Dermis blood vessel endothelial cell (primary cell): Measurements from ENCODE around the gene KRTAP3-2. TPM values are rescaled to one million over a fixed set of nuclear protein-coding genes. Genes with fewer than 3 reads are reported as not detected.

Experiments used
- DNase-seq: peaks from one replicate; pipeline ENCODE4 v3.0.0; 2010
- total RNA-seq: library from RNA; depleted of rRNA; stranded (reverse); fragments of >200 nt; gene quantifications from 2 replicates; pipeline ENCODE4 v1.2.3, GENCODE V29; 2014

KRTAP3-2 gene
- total RNA-seq, 1 donor from 2014 or later: not detected

GRCh38 chr17:40961591-40961990 lies 38.1 kb downstream of the KRTAP3-2 start:
- DNase-seq: no peak

DNA sequence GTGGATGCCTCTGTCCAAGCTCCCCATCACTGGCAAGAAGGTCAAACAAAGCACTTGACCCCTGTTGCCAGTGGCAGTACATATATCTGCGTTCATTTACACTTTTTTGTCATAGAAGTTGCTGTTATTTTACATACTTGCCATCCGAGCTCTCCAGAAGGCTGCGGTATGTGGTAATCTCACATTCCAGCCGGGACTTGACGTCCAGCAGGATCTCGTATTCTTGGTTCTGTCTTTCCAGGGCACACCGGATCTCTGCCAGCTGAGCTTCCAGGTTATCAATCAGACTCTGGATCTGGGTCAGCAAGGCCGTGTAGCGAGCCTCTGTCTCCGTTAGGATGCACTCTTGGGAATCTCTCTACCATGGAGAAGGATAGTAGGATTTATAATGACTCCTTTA lies 39.6 kb downstream of the KRTAP3-2 start:
- DNase-seq: no peak

- DNase-seq: no peak
These were observed 41.4 kb downstream of the KRTAP3-2 start for GRCh38 chr17:40958086-40958953.

GRCh38 chr17:40956401-40957254 lies 43.1 kb downstream of the KRTAP3-2 start:
- DNase-seq: no peak

GRCh38 chr17:40953881-40954280 lies 45.8 kb downstream of the KRTAP3-2 start:
- no peak for DNase-seq

GRCh38 chr17:40952661-40953060 lies 47.0 kb downstream of the KRTAP3-2 start:
- no peak for DNase-seq

- DNase-seq: no peak
These were observed 47.6 kb downstream of the KRTAP3-2 start for GRCh38 chr17:40952154-40952553.

DNA sequence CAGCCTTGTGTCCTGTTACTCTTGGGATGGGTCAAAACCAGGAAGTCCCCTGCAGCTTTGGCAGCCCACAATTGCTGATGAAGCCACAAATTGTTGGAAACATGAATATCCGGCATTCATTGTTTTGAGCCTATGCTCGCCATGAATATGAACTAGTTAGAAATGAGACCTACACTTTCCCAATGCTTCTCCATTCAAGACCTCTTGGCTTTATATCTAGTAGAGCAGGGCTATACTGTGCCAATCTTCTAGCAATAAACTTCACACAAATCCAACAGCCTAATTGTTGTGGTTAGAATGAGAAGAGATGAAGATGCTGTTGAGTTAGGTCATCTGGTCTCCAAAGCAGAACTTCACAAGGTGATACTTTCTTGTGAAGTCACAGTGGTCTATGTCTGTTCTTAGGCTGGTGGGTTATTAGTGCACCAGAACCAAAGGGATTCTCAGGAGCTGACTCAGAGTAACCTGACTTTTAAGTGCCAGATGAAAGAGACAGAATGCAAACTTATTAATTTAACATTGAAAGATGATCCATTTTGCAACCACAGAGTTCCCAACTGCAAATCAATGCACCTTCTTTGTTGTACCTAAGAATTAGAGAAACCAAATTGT lies 48.6 kb downstream of the KRTAP3-2 start:
- no peak for DNase-seq

GRCh38 chr17:40950176-40950575 lies 49.5 kb downstream of the KRTAP3-2 start:
- no peak for DNase-seq

GRCh38 chr17:40949418-40949817 lies 50.3 kb downstream of the KRTAP3-2 start:
- DNase-seq: no peak

Other genes starting within 250 kb of the KRTAP3-2 start
- not detected in 2 replicates for gene KRT25, start 244.6 kb downstream of the KRTAP3-2 start, total RNA-seq
- gene KRT26, start 227.7 kb downstream of the KRTAP3-2 start, total RNA-seq: not detected in 2 replicates
- not detected in 2 replicates for gene KRT27, start 217.4 kb downstream of the KRTAP3-2 start, total RNA-seq
- not detected in 2 replicates for gene KRT28, start 199.9 kb downstream of the KRTAP3-2 start, total RNA-seq
- 4.9 and 5.3 TPM in 2 replicates for gene KRT10, start 177.3 kb downstream of the KRTAP3-2 start, total RNA-seq
- gene KRT12, start 132.7 kb downstream of the KRTAP3-2 start, total RNA-seq: not detected in 2 replicates
- not detected in 2 replicates for gene KRT20, start 114.7 kb downstream of the KRTAP3-2 start, total RNA-seq
- gene KRT23, start 62.3 kb downstream of the KRTAP3-2 start, total RNA-seq: 0.47 and 1.9 TPM in 2 replicates
- gene KRT39, start 33.0 kb downstream of the KRTAP3-2 start, total RNA-seq: not detected in 2 replicates
- not detected in 2 replicates for gene KRT40, start 15.6 kb downstream of the KRTAP3-2 start, total RNA-seq
- not detected in 2 replicates for gene KRTAP3-3, start 5.7 kb downstream of the KRTAP3-2 start, total RNA-seq
- gene KRTAP3-1, start 9.2 kb upstream of the KRTAP3-2 start, total RNA-seq: not detected in 2 replicates
- not detected in 2 replicates for gene KRTAP1-5, start 27.3 kb upstream of the KRTAP3-2 start, total RNA-seq
- not detected in 2 replicates for gene KRTAP1-4, start 30.3 kb upstream of the KRTAP3-2 start, total RNA-seq
- gene KRTAP1-3, start 35.0 kb upstream of the KRTAP3-2 start, total RNA-seq: not detected in 2 replicates
- not detected in 2 replicates for gene KRTAP1-1, start 41.5 kb upstream of the KRTAP3-2 start, total RNA-seq
- not detected in 2 replicates for gene KRTAP2-1, start 47.4 kb upstream of the KRTAP3-2 start, total RNA-seq
- gene KRTAP2-2, start 55.3 kb upstream of the KRTAP3-2 start, total RNA-seq: not detected in 2 replicates
- not detected in 2 replicates for gene KRTAP2-3, start 60.2 kb upstream of the KRTAP3-2 start, total RNA-seq
- gene KRTAP2-4, start 66.0 kb upstream of the KRTAP3-2 start, total RNA-seq: not detected in 2 replicates
- gene KRTAP4-7, start 84.2 kb upstream of the KRTAP3-2 start, total RNA-seq: not detected in 2 replicates
- not detected in 2 replicates for gene KRTAP4-8, start 98.2 kb upstream of the KRTAP3-2 start, total RNA-seq
- not detected in 2 replicates for gene KRTAP4-16, start 102.3 kb upstream of the KRTAP3-2 start, total RNA-seq
- not detected in 2 replicates for gene KRTAP4-9, start 105.5 kb upstream of the KRTAP3-2 start, total RNA-seq
- not detected in 2 replicates for gene KRTAP4-11, start 118.5 kb upstream of the KRTAP3-2 start, total RNA-seq
- gene KRTAP4-12, start 124.3 kb upstream of the KRTAP3-2 start, total RNA-seq: not detected in 2 replicates
- 0.19 TPM in 1 of 2 replicates, not detected in the other for gene KRTAP4-6, start 140.6 kb upstream of the KRTAP3-2 start, total RNA-seq
- gene KRTAP4-5, start 149.9 kb upstream of the KRTAP3-2 start, total RNA-seq: not detected in 2 replicates
- gene KRTAP4-4, start 160.8 kb upstream of the KRTAP3-2 start, total RNA-seq: not detected in 2 replicates
- not detected in 2 replicates for gene KRTAP4-3, start 168.3 kb upstream of the KRTAP3-2 start, total RNA-seq
- not detected in 2 replicates for gene KRTAP4-2, start 178.3 kb upstream of the KRTAP3-2 start, total RNA-seq
- gene KRTAP4-1, start 185.0 kb upstream of the KRTAP3-2 start, total RNA-seq: not detected in 2 replicates
- not detected in 2 replicates for gene KRTAP9-1, start 190.0 kb upstream of the KRTAP3-2 start, total RNA-seq
- gene KRTAP9-2, start 226.7 kb upstream of the KRTAP3-2 start, total RNA-seq: not detected in 2 replicates
- not detected in 2 replicates for gene KRTAP9-3, start 232.5 kb upstream of the KRTAP3-2 start, total RNA-seq
- not detected in 2 replicates for gene KRTAP9-8, start 238.1 kb upstream of the KRTAP3-2 start, total RNA-seq
- not detected in 2 replicates for gene KRTAP9-4, start 249.8 kb upstream of the KRTAP3-2 start, total RNA-seq